OCI-LY7 (cell line): ENCODE measurements around the gene TEX55. TPM values are rescaled to one million over a fixed set of nuclear protein-coding genes. Genes with fewer than 3 reads are reported as not detected.

Experiments
- BruUV-seq: library from RNA; stranded (reverse); fragments of 400-500 nt; replicated peaks from 2 replicates; lab custom pipeline; 2021; lab: Mats Ljungman, UMichigan
- CTCF ChIA-PET: fragments of 300-600 bp; sonication (Branson Sonifier 250); formaldehyde crosslinking; loops from one replicate; lab custom pipeline; 2022; ENCODE audit warnings: antibody characterized with exemption; ENCODE audit not compliant: unreplicated experiment; lab: Charles Lee
- POLR2A ChIA-PET: fragments of 300-600 bp; sonication (Branson Sonifier 250); formaldehyde crosslinking; loops from one replicate; lab custom pipeline; 2022; ENCODE audit warnings: antibody characterized with exemption; lab: Charles Lee
- DNase-seq: peaks from one replicate; pipeline ENCODE4 v3.0.0-alpha.2; 2015; ENCODE audit warnings: low spot score
- H2AFZ ChIP-seq: fragments of 200-600 bp; sonication (generic), shearing (Covaris generic); 2 replicates; pipeline ENCODE4 v1.6.1; 2014; ENCODE audit warnings: mild to moderate bottlenecking, antibody characterized with exemption, low read length, moderate library complexity
- H3K27ac ChIP-seq: fragments of 200-600 bp; sonication (generic); 2 replicates; pipeline ENCODE4 v1.5.1; 2014; ENCODE audit warnings: mixed run types, low read depth, mild to moderate bottlenecking, moderate library complexity, low read length, inconsistent platforms; ENCODE audit not compliant: poor library complexity, severe bottlenecking
- H3K36me3 ChIP-seq: fragments of 200-600 bp; sonication (generic); 2 replicates; pipeline ENCODE4 v1.6.1; 2014; ENCODE audit warnings: mild to moderate bottlenecking, antibody characterized with exemption, low read length, moderate library complexity, mixed read lengths; ENCODE audit not compliant: insufficient read depth
- H3K4me1 ChIP-seq: fragments of 200-600 bp; sonication (generic); 2 replicates; pipeline ENCODE4 v1.5.1; 2014; ENCODE audit warnings: mild to moderate bottlenecking, low read length; ENCODE audit not compliant: insufficient read depth, poor library complexity, severe bottlenecking
- H3K4me2 ChIP-seq: fragments of 200-600 bp; sonication (generic); 2 replicates; pipeline ENCODE4 v1.6.1; 2014; ENCODE audit warnings: mild to moderate bottlenecking, low read length
- H3K4me3 ChIP-seq: fragments of 200-600 bp; sonication (generic); 2 replicates; pipeline ENCODE4 v1.5.1; 2014; ENCODE audit warnings: mild to moderate bottlenecking, low read depth, low read length; ENCODE audit not compliant: poor library complexity, severe bottlenecking
- H3K79me2 ChIP-seq: fragments of 200-600 bp; sonication (generic); 2 replicates; pipeline ENCODE4 v1.6.1; 2016; ENCODE audit warnings: low read depth, mild to moderate bottlenecking, low read length, moderate library complexity, mixed read lengths; ENCODE audit not compliant: insufficient read depth
- H3K9me2 ChIP-seq: fragments of 200-600 bp; sonication (generic); 2 replicates; pipeline ENCODE4 v1.6.1; 2016; ENCODE audit warnings: mild to moderate bottlenecking, low read length, mixed read lengths; ENCODE audit not compliant: insufficient read depth
- H3K9me3 ChIP-seq: fragments of 200-600 bp; sonication (generic); 2 replicates; pipeline ENCODE4 v1.6.1; 2014; ENCODE audit warnings: mild to moderate bottlenecking, mixed run types, low read length, mixed read lengths
- H4K20me1 ChIP-seq: fragments of 200-600 bp; sonication (generic); 2 replicates; pipeline ENCODE4 v1.6.1; 2014; ENCODE audit warnings: mild to moderate bottlenecking, antibody characterized with exemption, low read length, moderate library complexity, mixed read lengths; ENCODE audit not compliant: insufficient read depth
- EZH2phosphoT487 ChIP-seq: fragments of 200-600 bp; sonication (generic); IDR thresholded peaks from 2 replicates; pipeline ENCODE4 v1.6.1; 2018; ENCODE audit warnings: low read depth, borderline replicate concordance, mild to moderate bottlenecking, mixed run types, antibody characterized with exemption, low read length, moderate library complexity, mixed read lengths
- intact Hi-C: fragments of 100-400 bp; cut with micrococcal nuclease; formaldehyde crosslinking; loops from one replicate; pipeline ENCODE4 v1.10.0; 2022; ENCODE audit not compliant: unreplicated experiment
- total RNA-seq, 2 experiments: library from RNA; depleted of rRNA in 1 of 2; stranded (reverse); fragments of >200 nt in 1 of 2; shearing (Covaris generic) in 1 of 2; gene quantifications; 2 replicates each; pipeline ENCODE4 v1.2.3, GENCODE V29; 2014 to 2022
- TF ChIP-seq, protein P1 (sequence below): fragments of 200-600 bp; sonication (generic); conservative IDR thresholded peaks from 2 replicates; pipeline ENCODE4 v1.5.1; 2014; ENCODE audit warnings: mild to moderate bottlenecking, antibody characterized with exemption, low read length, moderate library complexity, mixed read lengths

The TEX55 gene
- total RNA-seq, 2 experiments from 2014 or later = not detected

DNA sequence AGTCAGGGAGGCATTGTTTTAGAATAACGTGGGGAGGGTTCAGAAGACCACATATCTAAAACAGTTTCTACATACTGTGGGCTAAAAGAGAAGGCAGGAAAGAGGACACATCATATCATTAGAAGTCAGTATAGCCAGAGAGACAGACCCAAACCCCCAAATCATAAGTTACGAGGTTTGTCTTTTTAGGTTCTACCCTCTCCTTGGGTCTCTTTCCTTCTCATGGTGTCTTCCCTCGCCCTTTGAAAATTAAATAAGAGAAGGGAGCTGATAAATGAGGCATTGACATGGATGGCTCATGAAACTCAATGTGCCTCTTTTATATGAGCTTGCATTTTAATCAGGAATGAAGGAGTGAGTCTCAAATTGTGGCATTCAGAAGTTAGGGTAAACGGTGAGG, 30.8 kb downstream of the TEX55 start:
- no peak overlapping the region for H3K27ac ChIP-seq
- H3K79me2 ChIP-seq = no peaks in the 10 kb centered on the region
- no peak overlapping the region for H3K4me3 ChIP-seq
- intact Hi-C loops = no loop called here
- H3K36me3 ChIP-seq = no peaks in the 10 kb centered on the region
- H3K9me2 ChIP-seq = no peaks in the 10 kb centered on the region
- ChIA-PET CTCF (no interaction called here), POLR2A (no interaction called here)
- no peaks in the 10 kb centered on the region for H3K4me1 ChIP-seq
- H3K4me2 ChIP-seq = no peak overlapping the region
- no peaks in the 10 kb centered on the region for H3K9me3 ChIP-seq
- TF ChIP-seq, protein P1, sequence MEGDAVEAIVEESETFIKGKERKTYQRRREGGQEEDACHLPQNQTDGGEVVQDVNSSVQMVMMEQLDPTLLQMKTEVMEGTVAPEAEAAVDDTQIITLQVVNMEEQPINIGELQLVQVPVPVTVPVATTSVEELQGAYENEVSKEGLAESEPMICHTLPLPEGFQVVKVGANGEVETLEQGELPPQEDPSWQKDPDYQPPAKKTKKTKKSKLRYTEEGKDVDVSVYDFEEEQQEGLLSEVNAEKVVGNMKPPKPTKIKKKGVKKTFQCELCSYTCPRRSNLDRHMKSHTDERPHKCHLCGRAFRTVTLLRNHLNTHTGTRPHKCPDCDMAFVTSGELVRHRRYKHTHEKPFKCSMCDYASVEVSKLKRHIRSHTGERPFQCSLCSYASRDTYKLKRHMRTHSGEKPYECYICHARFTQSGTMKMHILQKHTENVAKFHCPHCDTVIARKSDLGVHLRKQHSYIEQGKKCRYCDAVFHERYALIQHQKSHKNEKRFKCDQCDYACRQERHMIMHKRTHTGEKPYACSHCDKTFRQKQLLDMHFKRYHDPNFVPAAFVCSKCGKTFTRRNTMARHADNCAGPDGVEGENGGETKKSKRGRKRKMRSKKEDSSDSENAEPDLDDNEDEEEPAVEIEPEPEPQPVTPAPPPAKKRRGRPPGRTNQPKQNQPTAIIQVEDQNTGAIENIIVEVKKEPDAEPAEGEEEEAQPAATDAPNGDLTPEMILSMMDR = no peak
- no peak for TF ChIP-seq EZH2phosphoT487
- H4K20me1 ChIP-seq = no peaks in the 10 kb centered on the region; the same call in 1 of the 2 replicates
- H2AFZ ChIP-seq = no peak overlapping the region
- BruUV-seq = no TSS peak
- DNase-seq = no peak

DNA sequence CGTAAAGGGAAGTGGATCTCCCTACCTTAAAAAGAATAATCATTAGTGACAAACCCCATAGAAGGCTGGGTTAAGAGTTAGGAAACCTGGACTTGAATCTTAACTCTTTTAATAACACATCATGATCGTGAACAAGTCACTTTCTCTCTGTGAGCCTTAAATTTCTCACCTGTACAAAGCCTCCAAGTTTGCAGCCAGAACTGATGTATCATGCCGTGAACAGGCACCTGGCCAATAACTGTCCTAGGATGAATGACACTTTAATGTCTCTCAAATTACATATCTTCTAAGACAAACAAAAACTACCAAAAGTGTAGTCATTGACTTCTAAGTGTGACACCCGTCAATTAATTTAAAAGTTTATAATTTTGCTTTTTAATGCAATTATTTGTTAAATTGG, 31.4 kb downstream of the TEX55 start:
- no peak for TF ChIP-seq EZH2phosphoT487
- TF ChIP-seq, protein P1 = no peak
- no peaks in the 10 kb centered on the region; the same call in 1 of the 2 replicates for H4K20me1 ChIP-seq
- BruUV-seq = no TSS peak
- no peaks in the 10 kb centered on the region for H3K36me3 ChIP-seq
- ChIA-PET POLR2A (no interaction called here), CTCF (no interaction called here)
- H3K9me3 ChIP-seq = no peaks in the 10 kb centered on the region
- no peak for DNase-seq
- H3K27ac ChIP-seq = no peak overlapping the region
- H3K4me1 ChIP-seq = no peaks in the 10 kb centered on the region
- no peaks in the 10 kb centered on the region for H3K9me2 ChIP-seq
- no peaks in the 10 kb centered on the region for H3K79me2 ChIP-seq
- H3K4me2 ChIP-seq = no peak overlapping the region
- no peak overlapping the region for H3K4me3 ChIP-seq
- intact Hi-C loops = no loop called here
- no peak overlapping the region for H2AFZ ChIP-seq

DNA sequence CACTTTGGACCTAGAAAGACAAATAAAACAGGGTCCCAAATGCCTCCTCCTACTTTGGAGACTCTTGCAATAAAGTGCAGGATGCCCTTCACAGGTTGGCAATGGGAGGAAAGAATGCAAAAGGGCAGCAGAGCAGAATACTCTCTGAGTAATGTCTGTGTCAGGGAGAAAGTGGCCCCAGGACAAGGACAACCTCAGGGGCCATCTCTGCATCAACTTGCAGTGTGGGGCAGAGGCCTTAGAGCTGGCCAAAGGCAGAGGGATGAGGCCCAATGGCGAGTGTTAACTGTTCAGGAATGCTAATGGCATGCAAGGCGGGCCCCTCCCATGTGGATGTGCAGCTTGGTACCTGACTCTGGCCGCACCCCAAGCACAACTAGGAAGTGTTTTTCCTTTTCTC, 35.8 kb downstream of the TEX55 start:
- intact Hi-C loops = no loop called here
- Histone ChIP-seq H3K4me1 (no peaks in the 10 kb centered on the region), H3K9me3 (no peaks in the 10 kb centered on the region), H3K4me3 (no peak overlapping the region), H2AFZ (no peak overlapping the region), H3K36me3 (no peaks in the 10 kb centered on the region), H3K4me2 (no peak overlapping the region), H4K20me1 (no peaks in the 10 kb centered on the region; the same call in 1 of the 2 replicates), H3K27ac (no peak overlapping the region), H3K79me2 (no peaks in the 10 kb centered on the region), H3K9me2 (no peaks in the 10 kb centered on the region)
- no TSS peak for BruUV-seq
- CTCF ChIA-PET = no interaction called here
- DNase-seq = no peak
- POLR2A ChIA-PET = no interaction called here
- TF ChIP-seq, protein P1 = no peak
- no peak for TF ChIP-seq EZH2phosphoT487
